Activated CD8-positive, alpha-beta memory T cell treated with anti-CD3 and anti-CD28 coated beads for 48 hours (primary cell): ENCODE results near the gene TCTN1.
A peak's percentile ranks its signal among the peaks of the same experiment; 100 is the strongest.
"Not testable (repeated sequence)": the region's sequence is repeated elsewhere in the genome, so short reads cannot be mapped to it uniquely, and the experiment has no call there.

Source experiments
- DNase-seq, 3 experiments: peaks; one replicate each; pipeline ENCODE4 v3.0.0-alpha.2; 2020; ENCODE audit warnings: low read depth in 2 of 3, low spot score in 2 of 3

TCTN1 gene

DNA sequence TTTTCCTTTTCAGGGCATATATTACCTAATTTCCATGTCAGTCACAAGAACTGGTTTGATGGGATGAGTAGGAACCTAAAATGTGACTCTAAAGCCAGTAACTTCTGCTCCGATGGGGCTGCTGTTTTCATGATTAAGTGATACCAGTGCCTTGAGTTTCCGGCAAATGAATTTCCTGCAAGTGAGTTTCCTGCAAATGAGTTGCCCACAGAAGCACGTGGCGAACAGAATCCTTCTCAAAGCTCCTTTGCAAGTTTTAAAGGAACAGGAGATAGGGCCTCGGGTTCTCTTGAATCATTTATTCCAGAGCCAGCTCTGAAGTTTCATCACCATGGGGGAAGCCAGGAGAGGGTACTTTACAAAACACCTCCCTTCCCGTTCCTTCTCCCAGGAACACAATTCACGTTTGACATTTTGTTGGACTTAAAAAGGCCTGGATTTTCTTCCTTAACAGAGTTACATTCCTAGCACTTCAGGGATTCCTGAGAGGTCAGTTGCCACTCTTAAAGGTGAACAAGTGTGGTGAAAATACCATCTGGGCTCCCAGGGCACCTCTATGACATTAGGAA, 28.6 kb upstream of the TCTN1 start:
- DNase-seq = peak in 1 of 3 experiments; percentile 21

DNA sequence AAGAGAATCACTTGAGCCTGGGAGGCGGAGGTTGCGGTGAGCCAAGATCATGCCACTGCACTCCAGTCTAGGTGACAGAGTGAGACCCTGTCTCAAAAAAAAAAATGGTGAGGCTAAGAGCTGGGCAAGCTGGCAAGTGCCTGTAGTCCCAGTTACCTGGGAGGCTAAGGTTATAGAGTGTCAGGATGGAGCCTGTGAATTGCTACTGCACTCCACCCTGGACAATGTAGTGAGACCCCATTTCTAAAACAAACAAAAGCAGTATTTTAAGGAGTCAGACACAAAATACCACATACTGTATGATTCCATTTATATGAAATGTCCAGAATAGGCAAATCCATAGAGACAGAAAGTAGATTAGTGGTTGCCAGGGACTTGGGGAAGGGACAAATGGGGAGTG, 26.8 kb upstream of the TCTN1 start:
- not testable (repeated sequence) for DNase-seq

DNA sequence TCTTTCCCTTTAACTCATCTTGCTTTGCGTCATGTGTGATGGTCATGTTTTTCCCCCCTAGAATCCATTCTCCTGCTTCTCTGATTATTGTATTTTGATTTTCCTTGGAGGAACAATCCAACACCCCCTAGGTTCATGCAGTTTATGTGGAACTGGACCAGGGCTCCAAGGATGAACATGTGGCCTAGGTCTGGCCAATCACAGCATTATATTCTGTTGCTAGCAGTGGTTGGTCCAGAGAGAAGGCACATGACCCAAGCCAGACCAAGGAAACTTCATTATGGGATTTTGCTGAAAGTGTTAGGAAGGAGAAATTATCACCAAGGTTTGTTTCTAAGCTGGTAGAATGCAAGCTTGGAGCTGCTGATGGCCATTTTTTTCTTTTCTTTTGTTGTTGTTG, 23.9 kb upstream of the TCTN1 start:
- no peak for DNase-seq

DNA sequence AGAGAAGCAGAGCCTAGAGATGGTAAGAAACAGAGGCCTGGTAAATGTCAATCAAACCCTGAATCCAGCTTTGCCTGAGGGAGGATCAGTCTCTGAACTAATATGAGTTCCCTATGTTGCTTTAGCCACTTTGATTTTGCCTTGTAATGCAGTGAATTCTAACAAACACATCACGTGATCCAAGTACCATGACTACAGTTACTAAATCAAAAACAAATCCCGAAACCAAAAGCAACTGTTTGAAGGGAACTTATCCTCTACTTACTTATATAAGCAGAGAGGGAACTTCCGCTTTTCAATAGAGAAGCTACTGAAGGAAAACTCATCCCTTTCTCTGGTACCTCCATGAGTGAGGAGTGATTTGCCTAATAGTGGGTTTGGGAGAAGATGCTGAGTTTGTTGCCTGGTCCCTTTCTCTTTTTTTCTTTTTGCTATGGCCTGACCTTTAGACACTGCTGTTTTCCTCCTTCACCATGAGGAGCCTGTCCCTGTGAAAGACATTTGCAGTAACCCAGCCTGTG, 23.1 kb upstream of the TCTN1 start:
- DNase-seq = no peak

DNA sequence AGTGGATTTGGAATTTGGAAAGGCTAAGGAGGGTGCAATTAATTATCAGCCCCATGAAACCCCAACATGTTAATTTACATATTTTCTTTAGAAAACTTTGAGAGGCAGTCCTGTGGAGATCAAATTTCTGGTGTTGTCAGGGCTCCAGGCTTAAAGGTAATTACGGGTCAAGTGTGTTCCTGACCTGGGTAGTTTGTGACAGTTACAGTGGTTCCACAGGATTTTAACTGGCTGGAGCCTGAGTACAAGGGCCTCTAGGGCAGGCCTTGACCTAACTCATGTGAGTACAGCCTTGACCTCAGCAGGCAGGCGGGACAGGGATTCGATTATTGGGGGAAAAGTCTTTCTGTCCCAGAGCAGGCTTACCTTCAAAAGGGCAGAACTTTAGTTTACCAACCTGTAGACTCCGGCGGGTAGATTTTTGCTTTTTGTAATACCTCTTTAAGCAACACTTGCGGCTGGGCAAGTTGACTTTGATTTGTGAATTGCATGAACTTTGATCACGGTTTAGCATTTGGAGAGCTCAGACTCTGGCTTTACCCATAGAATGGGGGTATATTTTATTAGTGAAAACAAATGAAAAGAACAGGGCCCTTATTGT, 22.4 kb upstream of the TCTN1 start:
- DNase-seq = no peak

DNA sequence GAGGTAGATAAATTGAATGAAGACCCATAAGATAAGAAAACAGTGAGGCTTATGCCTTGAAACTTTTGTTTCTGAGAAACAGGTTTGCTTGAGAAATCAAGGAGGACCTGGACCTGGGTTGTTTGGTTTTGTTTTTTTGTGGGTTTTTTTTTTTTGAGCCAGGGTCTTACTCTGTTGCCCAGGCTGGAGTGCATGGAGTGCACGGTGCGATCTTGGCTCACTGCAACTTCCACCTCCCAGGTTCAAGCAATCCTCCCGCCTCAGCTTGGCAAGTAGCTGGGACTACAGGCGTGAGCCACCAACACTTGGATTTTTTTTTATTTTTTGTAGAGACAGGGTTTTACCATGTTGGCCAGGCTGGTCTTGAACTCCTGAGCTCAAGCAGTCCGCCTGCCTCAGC, 21.9 kb upstream of the TCTN1 start:
- no peak for DNase-seq

DNA sequence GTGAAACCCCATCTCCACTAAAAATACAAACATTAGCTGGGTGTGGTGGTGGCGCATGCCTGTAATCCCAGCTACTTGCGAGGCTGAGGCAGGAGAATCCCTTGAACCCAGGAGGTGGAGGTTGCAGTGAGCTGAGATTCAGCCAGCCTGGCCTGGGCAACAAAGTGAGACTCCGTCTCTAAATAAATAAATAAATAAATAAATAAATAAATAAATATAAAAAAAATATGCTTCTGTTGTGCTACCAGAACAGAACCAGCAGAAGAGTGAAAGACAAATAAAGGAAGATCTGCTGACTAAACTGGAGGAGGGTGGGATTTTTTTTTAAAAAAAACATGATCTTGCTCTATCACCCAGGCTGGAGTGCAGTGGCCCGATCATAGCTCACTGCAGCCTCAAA, 21.0 kb upstream of the TCTN1 start:
- DNase-seq = not testable (repeated sequence)

DNA sequence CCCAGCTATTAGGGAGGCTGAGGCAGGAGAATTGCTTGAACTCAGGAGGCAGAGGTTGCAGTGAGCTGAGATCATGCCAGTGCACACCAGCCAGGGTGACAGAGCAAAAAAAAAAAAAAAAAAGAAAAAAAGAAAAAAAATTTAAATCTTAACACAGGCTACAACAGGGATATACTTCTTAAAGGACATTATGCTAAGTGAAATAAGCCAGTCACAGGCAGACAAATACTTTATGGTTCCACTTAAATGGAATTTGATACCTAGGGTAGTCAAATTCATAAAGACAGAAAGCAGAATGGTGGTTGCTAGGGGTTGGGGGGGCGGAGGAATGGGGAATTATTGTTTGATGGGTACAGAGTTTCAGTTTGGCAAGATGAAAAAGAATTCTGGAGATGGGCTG, 16.0 kb upstream of the TCTN1 start:
- no peak for DNase-seq

DNA sequence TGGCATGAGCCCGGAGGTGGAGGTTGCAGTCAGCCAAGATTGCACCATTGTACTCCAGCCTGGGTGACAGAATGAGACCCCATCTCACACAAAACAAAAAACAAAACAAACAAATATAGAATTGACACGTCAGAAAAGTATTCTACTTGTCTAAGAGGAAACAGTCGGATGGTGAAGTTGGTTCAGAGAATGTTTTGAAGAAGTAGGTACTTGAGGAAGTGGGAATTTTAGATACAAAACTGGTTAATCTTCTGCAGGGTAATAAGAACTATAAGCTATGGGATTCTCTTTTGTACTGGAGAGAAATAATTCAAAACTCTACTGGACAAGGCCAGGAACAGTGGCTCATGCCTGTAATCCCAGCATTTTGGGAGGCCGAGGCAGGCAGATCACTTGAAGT, 14.6 kb upstream of the TCTN1 start:
- no peak for DNase-seq

DNA sequence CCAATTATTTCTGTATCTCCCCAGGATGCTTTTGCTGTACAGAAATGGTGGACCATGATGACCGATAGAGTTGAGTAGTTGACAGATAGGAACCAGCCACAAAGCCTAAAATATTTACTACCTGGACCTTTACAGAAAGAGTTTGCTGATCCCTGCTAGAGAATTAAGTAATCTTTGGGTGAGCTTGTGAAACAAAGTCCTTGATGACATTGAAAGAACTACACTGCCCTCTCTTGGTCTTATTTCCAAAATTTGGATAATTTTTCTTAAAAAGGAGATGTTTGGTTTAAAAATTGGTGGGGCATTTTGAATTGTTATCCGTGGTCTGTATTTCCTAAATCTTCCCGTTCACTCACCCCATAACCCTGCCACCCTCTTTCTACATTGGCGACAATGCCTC, 13.7 kb upstream of the TCTN1 start:
- no peak for DNase-seq

DNA sequence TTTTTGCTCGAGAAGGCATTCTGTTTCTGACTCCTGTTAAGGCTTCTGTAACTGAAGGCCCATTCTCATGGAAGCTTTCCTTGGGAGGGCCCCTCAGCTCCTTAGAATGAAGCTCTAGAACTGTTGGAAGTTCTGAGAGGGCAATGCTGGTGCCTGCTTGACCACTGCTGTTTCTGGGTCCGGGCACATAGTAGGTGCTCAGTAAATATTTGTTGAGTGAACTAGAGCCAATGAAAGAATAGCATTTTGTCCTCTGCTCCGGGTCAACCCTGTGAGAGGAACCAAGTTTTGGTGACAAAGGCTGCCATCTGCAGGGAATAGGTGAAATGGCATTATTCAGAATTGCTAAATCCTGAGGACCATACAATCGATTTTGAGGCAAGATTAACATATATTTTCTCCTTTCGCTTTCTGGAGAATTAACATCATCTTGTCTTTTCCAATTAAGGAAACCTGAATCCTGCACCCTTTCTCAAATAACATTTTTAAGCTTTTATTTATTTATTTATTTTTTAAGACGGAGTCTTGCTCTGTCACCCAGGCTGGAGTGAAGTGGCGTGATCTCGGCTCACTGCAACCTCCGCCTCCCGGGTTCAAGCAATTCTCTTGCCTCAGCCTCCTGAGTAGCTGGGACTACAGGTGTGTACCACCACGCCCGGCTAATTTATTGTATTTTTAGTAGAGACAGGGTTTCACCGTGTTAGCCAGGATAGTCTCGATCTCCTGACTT, 11.7 kb upstream of the TCTN1 start:
- not testable (repeated sequence) for DNase-seq

DNA sequence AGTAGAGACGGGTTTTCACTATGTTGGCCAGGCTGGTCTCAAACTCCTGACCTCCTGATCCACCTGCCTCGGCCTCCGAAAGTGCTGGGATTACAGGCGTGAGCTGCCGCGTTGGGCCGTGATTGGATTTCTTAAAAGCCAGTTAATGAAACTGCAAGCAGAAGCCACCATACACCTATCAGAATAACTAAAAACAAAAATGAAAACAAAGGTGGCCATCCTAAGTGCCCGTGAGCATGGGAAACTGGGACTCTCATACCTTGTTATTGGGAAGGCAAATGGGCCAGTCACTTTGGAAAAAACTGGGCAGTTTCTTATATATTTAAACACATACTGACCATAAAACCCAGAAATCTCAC, 7.7 kb upstream of the TCTN1 start:
- no peak for DNase-seq

DNA sequence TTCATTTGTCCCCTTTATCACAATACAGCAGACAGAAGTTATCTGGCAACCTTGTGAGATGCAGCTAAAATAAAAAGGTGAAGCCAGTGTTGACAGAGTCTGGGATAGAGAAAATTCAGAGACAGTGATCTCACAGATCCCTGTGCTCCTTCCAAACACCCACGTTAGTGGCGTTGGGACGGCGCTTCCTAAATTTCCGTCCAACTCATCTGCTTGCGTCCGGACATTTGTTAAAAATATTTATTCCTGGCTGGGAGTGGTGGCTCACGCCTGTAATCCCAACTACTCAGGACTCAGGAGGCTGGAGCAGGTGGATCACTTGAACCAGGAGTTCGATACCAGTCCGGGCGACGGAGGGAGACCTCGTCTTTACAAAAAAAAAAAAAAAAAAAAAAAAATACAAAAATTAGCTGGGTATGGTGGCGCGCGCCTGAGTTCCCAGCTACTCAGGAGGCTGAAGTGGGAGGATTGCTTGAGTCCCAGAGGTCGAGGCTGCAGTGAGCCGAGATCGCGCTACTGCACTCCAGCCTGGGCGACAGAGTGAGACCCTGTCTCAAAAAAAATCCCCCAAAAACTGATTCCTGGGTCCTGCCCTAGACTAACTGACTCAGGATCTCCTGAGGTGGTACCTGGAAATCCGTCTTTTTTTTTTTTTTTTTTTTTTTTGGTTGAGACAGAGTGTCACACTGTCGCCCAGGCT, 708 bp upstream of the TCTN1 start:
- no peak for DNase-seq

DNA sequence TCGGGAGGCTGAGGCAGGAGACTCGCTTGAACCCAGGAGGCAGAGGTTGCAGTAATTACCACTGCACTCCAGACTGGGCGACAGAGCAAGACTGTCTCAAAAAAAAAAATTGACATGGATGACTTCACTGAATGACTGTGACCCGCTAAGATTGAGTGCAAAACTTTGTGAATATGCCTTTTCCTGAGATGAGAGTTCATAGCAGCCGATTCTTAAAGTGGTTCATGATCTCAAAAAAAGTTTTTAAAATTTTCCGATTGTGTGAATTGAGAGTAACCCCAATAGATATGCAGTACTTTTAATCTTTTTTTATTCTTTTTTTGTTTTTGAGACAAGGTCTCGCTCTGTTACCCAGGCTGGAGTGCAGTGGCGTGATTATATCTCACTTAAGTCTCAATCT, 1.2 kb downstream of the TCTN1 start:
- DNase-seq = no peak

DNA sequence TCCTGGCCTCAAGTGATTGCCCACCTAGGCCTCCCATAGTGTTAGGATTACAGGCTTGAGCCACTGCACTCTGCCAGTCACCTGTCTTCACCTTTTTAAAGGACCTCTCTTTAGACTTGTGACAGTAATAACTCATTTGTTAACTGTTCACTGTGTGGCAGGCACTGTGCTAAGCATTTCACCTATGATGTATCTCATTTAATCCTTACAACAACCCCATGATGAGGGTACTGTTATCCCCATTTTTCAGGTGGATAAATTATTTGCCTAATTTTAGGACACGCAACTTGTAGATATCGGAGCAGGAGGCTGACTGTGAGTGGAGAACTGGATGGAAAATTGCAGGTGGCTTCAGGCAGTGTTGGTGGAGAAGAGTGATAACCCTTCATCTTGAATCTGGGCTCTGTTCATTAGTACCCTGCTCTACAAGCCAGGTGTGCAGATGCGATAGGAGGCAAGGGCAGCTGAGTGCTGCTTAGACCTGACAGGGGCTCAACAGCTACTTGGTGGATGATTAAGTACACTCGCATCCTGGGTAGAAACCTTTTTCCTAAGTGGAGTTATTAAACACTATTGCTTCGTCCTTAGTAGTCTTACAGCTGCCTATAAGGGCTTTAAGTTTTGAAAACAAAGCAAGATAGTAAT, 2.7 kb downstream of the TCTN1 start:
- DNase-seq = no peak

DNA sequence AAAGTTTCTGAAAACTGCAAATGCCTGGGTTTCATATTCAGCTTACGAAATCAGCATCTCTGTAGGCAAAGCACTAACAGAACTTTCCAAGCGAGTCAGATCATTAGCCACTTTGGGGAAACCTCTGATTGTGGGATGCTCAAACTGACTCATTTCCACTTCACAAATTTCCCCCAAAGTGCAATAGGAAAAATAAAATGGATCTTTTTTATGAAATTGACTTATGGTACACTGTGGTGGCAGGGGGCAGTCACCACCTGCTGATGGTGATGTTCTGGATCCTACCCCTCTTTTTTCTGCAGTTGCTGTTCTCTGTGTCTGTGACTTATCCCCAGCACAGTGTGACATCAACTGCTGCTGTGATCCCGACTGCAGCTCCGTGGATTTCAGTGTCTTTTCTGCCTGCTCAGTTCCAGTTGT, 5.6 kb downstream of the TCTN1 start:
- peak in 1 of 3 experiments; percentile 16 for DNase-seq

DNA sequence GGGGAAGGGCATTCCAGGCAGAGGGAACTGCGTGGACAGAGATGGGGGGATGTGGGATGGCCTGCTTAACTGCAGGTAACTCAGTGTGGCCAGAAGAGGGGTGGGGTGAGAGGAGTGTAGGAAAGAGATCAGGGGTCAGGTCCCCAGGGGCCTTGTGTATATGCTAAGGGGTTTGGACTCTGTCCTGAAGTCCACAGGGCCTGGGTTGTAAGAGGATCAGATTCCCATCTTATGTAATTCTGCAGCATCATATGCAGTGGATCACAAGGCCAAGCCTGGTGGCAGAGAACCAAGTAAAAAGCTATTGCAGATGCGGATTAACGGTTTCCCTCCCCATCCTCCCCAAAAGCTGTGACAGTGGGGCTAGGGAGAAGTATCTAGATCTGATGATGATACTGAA, 8.7 kb downstream of the TCTN1 start:
- no peak for DNase-seq

DNA sequence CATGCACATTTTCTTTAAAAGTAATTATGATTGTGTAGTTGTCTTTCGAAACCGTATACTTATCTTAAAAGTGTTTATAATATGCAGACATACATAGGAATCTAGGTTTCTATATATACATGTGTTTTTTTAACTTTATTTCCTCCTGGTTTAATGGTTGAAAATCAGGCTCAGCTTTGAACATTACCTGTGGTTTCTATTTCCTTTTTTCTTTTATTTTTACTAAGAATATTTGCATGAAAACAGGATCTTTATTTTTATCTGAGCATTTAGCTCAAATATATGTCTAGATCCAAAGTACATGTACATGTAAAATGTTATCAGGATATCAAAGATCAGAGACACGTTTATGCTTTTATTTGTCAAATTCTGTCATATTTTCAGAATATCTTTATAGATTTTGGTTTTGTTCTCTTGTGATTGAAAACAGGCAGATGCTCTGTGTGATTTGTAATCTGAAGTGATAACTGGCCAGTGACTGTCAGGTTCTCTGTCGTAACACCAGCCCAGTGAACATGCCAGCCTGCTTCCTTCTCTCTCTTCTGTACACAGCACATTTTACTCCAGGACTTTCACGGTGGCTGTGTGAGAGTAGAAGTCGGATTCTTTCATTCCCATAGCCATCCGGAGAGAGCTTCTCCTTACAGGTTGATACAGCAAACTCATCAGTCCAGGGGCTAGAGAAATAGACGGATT, 13.7 kb downstream of the TCTN1 start:
- no peak for DNase-seq

DNA sequence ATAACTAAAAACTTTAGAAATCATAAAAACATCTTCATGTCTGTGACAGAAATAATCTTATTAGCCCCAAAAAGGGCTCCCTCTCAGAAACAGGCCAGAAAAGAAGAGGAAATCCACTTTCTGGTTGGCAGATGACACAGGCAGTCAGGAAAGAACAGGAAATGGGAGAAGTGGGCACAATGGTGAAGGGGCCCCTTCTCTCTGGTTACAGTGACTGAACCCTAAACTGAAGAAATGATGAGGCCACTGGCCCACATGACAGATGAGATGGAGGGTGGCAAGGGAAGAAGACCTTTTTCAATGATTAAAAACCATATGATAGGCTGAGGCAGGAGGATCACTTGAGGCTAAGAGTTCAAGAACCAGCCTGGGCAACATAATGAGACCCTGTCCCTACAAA, 21.1 kb downstream of the TCTN1 start:
- no peak for DNase-seq

DNA sequence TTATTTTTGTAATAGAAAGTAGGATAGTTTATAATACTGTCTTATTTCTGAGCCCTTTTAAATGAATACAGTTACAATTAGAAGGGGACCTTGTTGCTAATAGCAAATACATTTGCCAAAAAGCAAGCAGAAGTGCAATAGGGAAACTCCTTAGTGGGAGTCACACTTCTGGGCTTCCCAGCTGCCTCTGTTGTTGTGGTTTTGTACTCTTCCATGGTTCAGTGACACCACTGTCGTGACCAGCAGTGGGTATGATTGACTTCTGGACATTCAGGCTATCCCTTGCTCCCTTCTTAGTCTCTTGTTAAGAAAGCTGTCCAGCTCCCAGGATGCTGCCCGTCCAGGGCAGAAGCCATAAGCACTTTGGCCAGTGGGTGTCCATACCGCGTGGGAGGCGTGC, 22.6 kb downstream of the TCTN1 start:
- no peak for DNase-seq

DNA sequence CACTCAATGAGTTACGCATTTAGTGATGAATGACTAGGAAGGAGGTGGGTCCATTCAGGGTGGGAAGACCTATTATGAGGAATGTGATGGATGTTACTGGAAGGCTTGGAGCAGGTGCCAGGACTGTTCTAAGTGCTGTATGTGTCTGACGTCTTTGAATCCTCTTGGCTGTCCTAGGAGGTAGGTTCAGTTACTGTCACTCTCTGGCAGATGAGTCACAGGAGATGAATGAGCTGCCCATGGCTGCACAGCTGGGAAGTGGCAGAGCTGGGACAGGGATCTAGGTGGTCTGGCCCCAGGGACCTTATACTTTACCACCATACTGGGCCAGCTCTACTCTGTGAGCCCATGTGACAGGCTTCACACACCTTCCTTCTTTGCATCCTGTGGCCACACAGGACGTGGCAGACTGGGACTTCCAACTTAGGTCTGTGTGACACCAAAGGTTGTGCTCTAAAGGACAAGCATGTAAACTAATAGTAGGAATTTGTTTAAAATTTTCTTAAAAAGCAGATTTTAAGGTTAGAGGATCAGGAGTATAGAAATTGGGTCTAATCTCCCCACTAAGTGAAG, 24.0 kb downstream of the TCTN1 start:
- no peak for DNase-seq
